ENCODE measurements around the gene BAZ1A. TPM values are rescaled to one million over a fixed set of nuclear protein-coding genes. Genes with fewer than 3 reads are reported as not detected.

The BAZ1A gene
- total RNA-seq, 4 donors from 2014 or later: 11.6 to 18.5 (median 14.7) TPM

DNA sequence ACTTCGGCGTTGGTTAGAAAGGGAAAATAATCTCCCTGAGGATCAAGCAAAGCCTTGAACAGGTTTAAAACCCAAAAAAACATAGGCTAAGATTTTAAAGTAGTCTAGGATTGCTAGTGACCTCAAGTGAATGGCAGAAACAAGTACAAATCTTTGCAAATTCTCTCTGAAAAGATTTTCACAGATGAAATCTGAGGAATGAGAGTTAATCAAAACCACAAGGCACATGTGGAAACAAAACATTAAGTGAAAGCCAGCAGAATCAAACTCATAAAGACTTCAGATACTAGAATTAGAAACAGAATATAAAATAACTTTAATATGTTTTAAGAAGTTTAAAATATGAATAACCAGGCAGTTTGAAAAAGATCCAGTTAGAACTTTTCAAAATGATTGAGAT, 108.6 kb downstream of the BAZ1A start:
- H3K4me3 ChIP-seq: no peak overlapping the region
- in situ Hi-C loops (cut with MboI; ENCODE audit: low sequenced_read_pairs in 4 of 4) (no loop called here), intact Hi-C loops (cut with DNase I; ENCODE audit: low total_unique reads) (no loop called here)
- TF ChIP-seq, protein P1, sequence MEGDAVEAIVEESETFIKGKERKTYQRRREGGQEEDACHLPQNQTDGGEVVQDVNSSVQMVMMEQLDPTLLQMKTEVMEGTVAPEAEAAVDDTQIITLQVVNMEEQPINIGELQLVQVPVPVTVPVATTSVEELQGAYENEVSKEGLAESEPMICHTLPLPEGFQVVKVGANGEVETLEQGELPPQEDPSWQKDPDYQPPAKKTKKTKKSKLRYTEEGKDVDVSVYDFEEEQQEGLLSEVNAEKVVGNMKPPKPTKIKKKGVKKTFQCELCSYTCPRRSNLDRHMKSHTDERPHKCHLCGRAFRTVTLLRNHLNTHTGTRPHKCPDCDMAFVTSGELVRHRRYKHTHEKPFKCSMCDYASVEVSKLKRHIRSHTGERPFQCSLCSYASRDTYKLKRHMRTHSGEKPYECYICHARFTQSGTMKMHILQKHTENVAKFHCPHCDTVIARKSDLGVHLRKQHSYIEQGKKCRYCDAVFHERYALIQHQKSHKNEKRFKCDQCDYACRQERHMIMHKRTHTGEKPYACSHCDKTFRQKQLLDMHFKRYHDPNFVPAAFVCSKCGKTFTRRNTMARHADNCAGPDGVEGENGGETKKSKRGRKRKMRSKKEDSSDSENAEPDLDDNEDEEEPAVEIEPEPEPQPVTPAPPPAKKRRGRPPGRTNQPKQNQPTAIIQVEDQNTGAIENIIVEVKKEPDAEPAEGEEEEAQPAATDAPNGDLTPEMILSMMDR (IDR thresholded peaks at IDR 0.05 in 4 of 5, conservative IDR thresholded peaks at IDR 0.05 in 1 of 5): no peak
- no peak for TF ChIP-seq POLR2A (IDR thresholded peaks at IDR 0.05)
- no peak for DNase-seq
- H3K9me3 ChIP-seq: no peaks in the 10 kb centered on the region
- no peaks in the 10 kb centered on the region for H3K4me1 ChIP-seq
- no peak for ATAC-seq
- no peak overlapping the region for H3K27ac ChIP-seq
- H3K27me3 ChIP-seq: no peaks in the 10 kb centered on the region
- H3K36me3 ChIP-seq: peaks cover 3 to 50% of the 10 kb centered on the region in 2 donors

DNA sequence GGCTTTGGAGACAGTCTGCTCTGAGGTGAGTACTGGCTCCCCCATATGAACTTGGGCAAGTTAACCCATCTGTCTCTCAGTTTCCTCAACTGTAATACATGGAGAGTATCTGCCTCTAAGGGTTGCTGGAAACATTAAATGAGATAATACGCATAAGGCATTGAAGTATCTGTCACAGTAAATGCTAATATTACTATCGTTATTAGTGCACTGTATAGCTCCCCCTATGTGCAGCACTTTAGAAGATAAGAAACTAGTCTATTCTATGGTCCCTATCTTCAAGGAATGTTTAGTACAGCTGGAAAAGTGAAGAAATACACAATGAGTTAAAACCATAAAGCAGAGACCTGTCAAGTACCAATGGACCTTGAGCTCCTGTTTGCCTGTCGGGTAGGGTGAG, 109.1 kb downstream of the BAZ1A start:
- H3K9me3 ChIP-seq: no peaks in the 10 kb centered on the region
- no peaks in the 10 kb centered on the region for H3K4me1 ChIP-seq
- TF ChIP-seq, protein P1 (IDR thresholded peaks at IDR 0.05 in 4 of 5, conservative IDR thresholded peaks at IDR 0.05 in 1 of 5): no peak
- no peak for TF ChIP-seq POLR2A (IDR thresholded peaks at IDR 0.05)
- intact Hi-C loops (cut with DNase I; ENCODE audit: low total_unique reads) (no loop called here), in situ Hi-C loops (cut with MboI; ENCODE audit: low sequenced_read_pairs in 4 of 4) (no loop called here)
- DNase-seq: no peak
- no peak overlapping the region for H3K27ac ChIP-seq
- H3K27me3 ChIP-seq: no peaks in the 10 kb centered on the region
- peaks cover 3 to 50% of the 10 kb centered on the region in 2 donors for H3K36me3 ChIP-seq
- no peak overlapping the region for H3K4me3 ChIP-seq
- no peak for ATAC-seq

DNA sequence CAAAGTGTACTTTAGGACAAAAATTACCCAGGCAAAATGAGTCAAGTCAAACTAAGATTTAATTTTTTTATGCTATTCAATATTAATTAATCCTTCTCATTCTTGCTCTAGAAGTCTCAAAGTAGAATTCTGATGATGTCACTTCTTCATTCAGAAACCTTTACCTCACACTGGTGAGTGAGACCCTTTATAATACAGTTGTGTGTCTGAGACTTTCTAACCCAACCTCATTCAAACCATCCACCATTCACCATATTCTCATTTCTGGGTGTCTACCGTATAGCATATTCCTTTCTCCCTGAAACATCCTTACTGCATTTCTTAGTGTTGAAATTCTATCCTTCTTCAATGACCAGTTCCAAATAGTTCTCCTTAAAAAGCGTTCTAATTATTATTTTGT, 119.9 kb downstream of the BAZ1A start:
- Histone ChIP-seq H3K4me1 (no peaks in the 10 kb centered on the region), H3K27me3 (no peaks in the 10 kb centered on the region), H3K4me3 (no peak overlapping the region), H3K36me3 (peaks cover 0 to 31% of the 10 kb centered on the region in 2 donors), H3K27ac (no peak overlapping the region), H3K9me3 (no peaks in the 10 kb centered on the region)
- no peak for ATAC-seq
- no peak for DNase-seq
- in situ Hi-C loops (cut with MboI; ENCODE audit: low sequenced_read_pairs in 4 of 4): no loop called here
- no peak for TF ChIP-seq POLR2A (IDR thresholded peaks at IDR 0.05)
- TF ChIP-seq, protein P1 (IDR thresholded peaks at IDR 0.05 in 4 of 5, conservative IDR thresholded peaks at IDR 0.05 in 1 of 5): no peak
- intact Hi-C loops (cut with DNase I; ENCODE audit: low total_unique reads): no loop called here

DNA sequence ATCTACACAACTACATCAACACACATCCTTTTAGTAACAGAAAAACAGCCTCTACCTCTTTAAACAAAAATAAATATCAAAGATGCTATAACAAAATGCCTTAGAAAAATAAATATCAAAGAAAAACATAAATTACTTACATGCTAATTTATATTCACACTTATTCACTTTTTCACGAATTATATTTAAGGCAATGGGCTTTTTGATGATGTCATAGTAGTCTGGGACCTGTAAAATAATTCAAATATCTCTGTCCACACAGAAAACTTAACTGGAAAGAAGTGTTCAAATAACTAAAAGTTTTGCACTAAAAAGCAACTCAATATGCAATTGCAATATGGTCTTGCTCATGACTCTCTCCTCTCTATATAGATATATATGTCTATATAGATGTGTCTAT, 120.5 kb downstream of the BAZ1A start:
- H3K9me3 ChIP-seq: no peaks in the 10 kb centered on the region
- DNase-seq (no peak), ATAC-seq (no peak)
- intact Hi-C loops (cut with DNase I; ENCODE audit: low total_unique reads): no loop called here
- H3K36me3 ChIP-seq: peaks cover 0 to 27% of the 10 kb centered on the region in 2 donors
- no peak for TF ChIP-seq POLR2A (IDR thresholded peaks at IDR 0.05)
- TF ChIP-seq, protein P1 (IDR thresholded peaks at IDR 0.05 in 4 of 5, conservative IDR thresholded peaks at IDR 0.05 in 1 of 5): no peak
- no peak overlapping the region for H3K27ac ChIP-seq
- H3K27me3 ChIP-seq: no peaks in the 10 kb centered on the region
- no peak overlapping the region for H3K4me3 ChIP-seq
- in situ Hi-C loops (cut with MboI; ENCODE audit: low sequenced_read_pairs in 4 of 4): no loop called here
- H3K4me1 ChIP-seq: no peaks in the 10 kb centered on the region

DNA sequence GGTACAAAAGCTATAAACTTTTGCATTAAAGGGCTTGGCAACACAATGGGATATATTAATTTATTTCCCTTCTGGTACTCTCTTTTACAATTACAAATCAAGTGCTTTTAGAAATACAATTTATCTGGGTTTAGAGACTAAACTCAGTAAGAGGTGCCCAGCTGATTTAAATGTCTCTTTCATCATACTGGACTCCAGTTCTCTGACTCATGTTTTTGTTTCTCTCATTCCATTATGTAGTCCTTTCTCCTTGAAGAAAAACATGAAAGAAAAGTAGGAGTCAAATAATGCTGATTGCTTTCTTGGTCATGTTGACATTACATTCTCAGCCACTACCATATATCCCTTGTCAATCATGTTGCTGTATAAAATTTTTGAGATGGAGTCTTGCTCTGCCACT, 124.5 kb downstream of the BAZ1A start:
- H3K4me3 ChIP-seq: no peak overlapping the region
- intact Hi-C loops (cut with DNase I; ENCODE audit: low total_unique reads) (no loop called here), in situ Hi-C loops (cut with MboI; ENCODE audit: low sequenced_read_pairs in 4 of 4) (no loop called here)
- peaks cover 0 to 8% of the 10 kb centered on the region in 2 donors for H3K36me3 ChIP-seq
- no peak for TF ChIP-seq POLR2A (IDR thresholded peaks at IDR 0.05)
- TF ChIP-seq, protein P1 (IDR thresholded peaks at IDR 0.05 in 4 of 5, conservative IDR thresholded peaks at IDR 0.05 in 1 of 5): no peak
- H3K27ac ChIP-seq: no peak overlapping the region
- no peaks in the 10 kb centered on the region for H3K4me1 ChIP-seq
- DNase-seq (no peak), ATAC-seq (no peak)
- H3K27me3 ChIP-seq: no peaks in the 10 kb centered on the region
- H3K9me3 ChIP-seq: no peaks in the 10 kb centered on the region
